MM.1S (cell line): ENCODE data around the gene KLF15.

Experiments
- DNase-seq: peaks from one replicate; pipeline ENCODE4 v3.0.0-alpha.2; 2015
- H2AFZ ChIP-seq: fragments of 300-600 bp; sonication (generic); 2 replicates; pipeline ENCODE4 v1.6.0; 2016; ENCODE audit warnings: antibody characterized with exemption, low read length
- H3F3A ChIP-seq: fragments of 300-600 bp; sonication (generic); 2 replicates; pipeline ENCODE4 v1.6.1; 2016; ENCODE audit warnings: mild to moderate bottlenecking, antibody characterized with exemption, low read length, moderate library complexity, mixed read lengths; ENCODE audit not compliant: insufficient read depth
- H3K27ac ChIP-seq: fragments of 300-600 bp; sonication (generic); 2 replicates; pipeline ENCODE4 v1.5.1; 2016; ENCODE audit warnings: mild to moderate bottlenecking, low read length
- H3K27me3 ChIP-seq: fragments of 300-600 bp; sonication (generic); replicated peaks from 2 replicates; pipeline ENCODE4 v1.6.0; 2016; ENCODE audit warnings: low read length; ENCODE audit not compliant: insufficient read depth
- H3K36me3 ChIP-seq: fragments of 300-600 bp; sonication (generic); replicated peaks from 2 replicates; pipeline ENCODE4 v1.6.1; 2016; ENCODE audit warnings: mild to moderate bottlenecking, low read length, mixed read lengths; ENCODE audit not compliant: insufficient read depth
- H3K4me1 ChIP-seq: fragments of 300-600 bp; sonication (generic); 2 replicates; pipeline ENCODE4 v1.6.1; 2016; ENCODE audit warnings: low read length, mixed read lengths
- H3K4me2 ChIP-seq: fragments of 300-600 bp; sonication (generic); 2 replicates; pipeline ENCODE4 v1.6.0; 2016; ENCODE audit warnings: low read depth, low read length
- H3K4me3 ChIP-seq: fragments of 300-600 bp; sonication (generic); 2 replicates; pipeline ENCODE4 v1.5.1; 2016; ENCODE audit warnings: low read length, mixed read lengths
- H3K79me2 ChIP-seq: fragments of 300-600 bp; sonication (generic); 2 replicates; pipeline ENCODE4 v1.6.1; 2016; ENCODE audit warnings: mixed run types, low read length, mixed read lengths
- H3K9ac ChIP-seq: fragments of 300-600 bp; sonication (generic); 2 replicates; pipeline ENCODE4 v1.6.1; 2016; ENCODE audit warnings: low read length, mixed read lengths
- H3K9me2 ChIP-seq: fragments of 300-600 bp; sonication (generic); replicated peaks from 2 replicates; pipeline ENCODE4 v1.6.1; 2016; ENCODE audit warnings: mild to moderate bottlenecking, low read length, mixed read lengths; ENCODE audit not compliant: insufficient read depth
- H3K9me3 ChIP-seq: fragments of 300-600 bp; sonication (generic); replicated peaks from 2 replicates; pipeline ENCODE4 v1.6.1; 2016; ENCODE audit warnings: mild to moderate bottlenecking, low read length, mixed read lengths; ENCODE audit not compliant: insufficient read depth
- H4K20me1 ChIP-seq: fragments of 300-600 bp; sonication (generic); 2 replicates; pipeline ENCODE4 v1.6.1; 2016; ENCODE audit warnings: mild to moderate bottlenecking, low read length, moderate library complexity, mixed read lengths; ENCODE audit not compliant: insufficient read depth
- EZH2 ChIP-seq: fragments of 300-600 bp; sonication (generic); optimal IDR thresholded peaks from 2 replicates; pipeline ENCODE3; 2017; ENCODE audit warnings: low read depth, mild to moderate bottlenecking, antibody characterized with exemption, low read length, mixed read lengths
- EZH2phosphoT487 ChIP-seq: fragments of 300-600 bp; sonication (generic); IDR thresholded peaks from 2 replicates; pipeline ENCODE4 v1.6.1; 2018; ENCODE audit warnings: antibody characterized with exemption, low read length
- TF ChIP-seq, protein P1 (sequence below): fragments of 300-600 bp; sonication (generic); IDR thresholded peaks from 2 replicates; pipeline ENCODE4 v1.5.1; 2016; ENCODE audit warnings: antibody characterized with exemption, low read length, mixed read lengths

Gene KLF15

DNA sequence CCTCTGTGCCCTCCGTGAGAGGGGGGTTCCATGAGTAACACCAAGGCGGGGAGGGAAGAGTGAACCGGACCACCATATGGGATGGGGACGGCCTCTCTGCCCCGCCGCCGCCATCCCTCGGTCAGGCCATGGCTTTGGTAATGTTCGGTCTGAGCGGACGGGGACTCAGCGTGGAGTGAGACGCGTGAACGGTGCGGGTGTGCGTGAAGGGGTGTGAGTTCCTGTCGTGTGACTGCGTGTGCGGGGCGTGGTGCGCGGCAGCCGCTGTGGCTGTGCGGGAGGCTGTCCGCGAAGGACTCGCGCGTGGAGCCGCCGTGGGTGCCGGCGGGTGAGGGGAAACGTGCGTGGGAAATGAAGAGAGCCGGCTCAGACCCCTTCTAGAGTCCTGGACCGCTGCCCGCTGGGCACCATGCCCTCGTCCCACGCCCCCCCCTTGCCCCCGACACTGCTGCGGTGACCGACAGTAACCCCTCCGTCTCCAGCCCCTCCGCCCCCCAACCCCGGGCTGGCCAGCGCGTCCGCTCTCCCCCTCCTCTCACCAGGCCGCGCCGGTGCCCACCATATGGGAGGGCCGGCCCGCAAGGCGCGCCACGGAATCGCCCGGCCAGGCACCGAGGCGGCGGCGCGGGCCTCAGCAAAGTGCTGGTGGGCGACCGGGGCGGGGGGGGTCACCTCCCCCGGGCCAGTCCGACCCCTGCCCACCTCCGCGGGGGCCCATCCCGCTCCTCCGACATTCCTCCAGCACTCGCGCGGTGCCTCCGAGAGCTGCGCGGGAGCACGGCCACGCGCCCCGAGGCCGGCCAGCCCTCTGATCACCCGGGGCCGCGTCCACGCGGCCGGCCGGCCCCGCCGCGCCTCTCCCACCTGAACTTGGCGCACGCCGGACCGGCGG, 589 bp downstream of the KLF15 start:
- Histone ChIP-seq H3K4me3 (peak overlapping the region; percentile 87), H3K27ac (peak overlapping the region; percentile 44; the same call in 1 of the 2 replicates), H2AFZ (peak overlapping the region; percentile 69), H3K79me2 (peaks cover 10% of the 10 kb centered on the region), H3K27me3 (no peaks in the 10 kb centered on the region), H3K9me3 (no peaks in the 10 kb centered on the region), H3K9me2 (no peaks in the 10 kb centered on the region), H3K9ac (peak overlapping the region; percentile 88), H3K4me2 (peak overlapping the region; percentile 100), H3K4me1 (peaks cover 11% of the 10 kb centered on the region; the same call in 1 of the 2 replicates), H4K20me1 (no peaks in the 10 kb centered on the region), H3F3A (peaks cover 14% of the 10 kb centered on the region), H3K36me3 (no peaks in the 10 kb centered on the region)
- TF ChIP-seq, protein P1, sequence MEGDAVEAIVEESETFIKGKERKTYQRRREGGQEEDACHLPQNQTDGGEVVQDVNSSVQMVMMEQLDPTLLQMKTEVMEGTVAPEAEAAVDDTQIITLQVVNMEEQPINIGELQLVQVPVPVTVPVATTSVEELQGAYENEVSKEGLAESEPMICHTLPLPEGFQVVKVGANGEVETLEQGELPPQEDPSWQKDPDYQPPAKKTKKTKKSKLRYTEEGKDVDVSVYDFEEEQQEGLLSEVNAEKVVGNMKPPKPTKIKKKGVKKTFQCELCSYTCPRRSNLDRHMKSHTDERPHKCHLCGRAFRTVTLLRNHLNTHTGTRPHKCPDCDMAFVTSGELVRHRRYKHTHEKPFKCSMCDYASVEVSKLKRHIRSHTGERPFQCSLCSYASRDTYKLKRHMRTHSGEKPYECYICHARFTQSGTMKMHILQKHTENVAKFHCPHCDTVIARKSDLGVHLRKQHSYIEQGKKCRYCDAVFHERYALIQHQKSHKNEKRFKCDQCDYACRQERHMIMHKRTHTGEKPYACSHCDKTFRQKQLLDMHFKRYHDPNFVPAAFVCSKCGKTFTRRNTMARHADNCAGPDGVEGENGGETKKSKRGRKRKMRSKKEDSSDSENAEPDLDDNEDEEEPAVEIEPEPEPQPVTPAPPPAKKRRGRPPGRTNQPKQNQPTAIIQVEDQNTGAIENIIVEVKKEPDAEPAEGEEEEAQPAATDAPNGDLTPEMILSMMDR: no peak
- TF ChIP-seq EZH2 (no peak), EZH2phosphoT487 (no peak)
- no peak for DNase-seq

DNA sequence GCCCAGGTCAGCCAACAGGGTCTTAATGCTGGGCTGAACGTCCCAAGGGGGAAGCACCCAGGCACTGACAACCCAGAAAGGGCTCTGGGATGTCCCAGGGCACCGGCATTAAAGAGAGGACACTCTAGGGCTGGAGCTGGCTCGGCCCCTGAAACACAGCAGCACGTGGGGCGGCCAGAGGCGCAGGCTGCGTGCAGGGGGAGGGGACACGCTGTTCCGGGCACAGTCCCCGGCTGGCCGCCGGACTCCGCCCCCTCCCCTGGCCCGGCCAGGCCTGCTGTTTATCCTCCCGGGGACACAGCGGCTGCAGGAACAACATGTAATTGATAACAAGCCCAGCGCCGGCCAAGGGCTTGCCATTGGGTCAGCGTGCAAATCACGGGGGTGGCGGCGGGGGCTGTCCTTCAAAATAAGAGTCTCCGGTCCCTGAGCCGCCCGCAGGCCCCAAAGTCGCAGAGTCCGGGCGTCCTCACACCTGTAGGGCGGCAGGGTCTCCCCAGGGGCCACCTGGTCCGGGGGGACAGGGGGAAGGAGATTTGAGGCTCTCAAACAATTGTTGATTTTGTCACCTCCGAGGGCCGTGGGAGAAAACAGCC, 1.3 kb downstream of the KLF15 start:
- Histone ChIP-seq H3K9me3 (no peaks in the 10 kb centered on the region), H3K4me1 (peaks cover 11% of the 10 kb centered on the region; the same call in 1 of the 2 replicates), H3F3A (peaks cover 14% of the 10 kb centered on the region), H3K79me2 (peaks cover 10% of the 10 kb centered on the region), H3K27me3 (no peaks in the 10 kb centered on the region), H3K9me2 (no peaks in the 10 kb centered on the region), H3K27ac (peak overlapping the region; percentile 44; the same call in 1 of the 2 replicates), H3K9ac (peak overlapping the region; percentile 88), H3K4me2 (peak overlapping the region; percentile 100), H3K4me3 (peak overlapping the region; percentile 87), H2AFZ (peak overlapping the region; percentile 69), H4K20me1 (no peaks in the 10 kb centered on the region), H3K36me3 (no peaks in the 10 kb centered on the region)
- TF ChIP-seq EZH2: no peak
- TF ChIP-seq, protein P1: no peak
- peak; percentile 74 for DNase-seq

DNA sequence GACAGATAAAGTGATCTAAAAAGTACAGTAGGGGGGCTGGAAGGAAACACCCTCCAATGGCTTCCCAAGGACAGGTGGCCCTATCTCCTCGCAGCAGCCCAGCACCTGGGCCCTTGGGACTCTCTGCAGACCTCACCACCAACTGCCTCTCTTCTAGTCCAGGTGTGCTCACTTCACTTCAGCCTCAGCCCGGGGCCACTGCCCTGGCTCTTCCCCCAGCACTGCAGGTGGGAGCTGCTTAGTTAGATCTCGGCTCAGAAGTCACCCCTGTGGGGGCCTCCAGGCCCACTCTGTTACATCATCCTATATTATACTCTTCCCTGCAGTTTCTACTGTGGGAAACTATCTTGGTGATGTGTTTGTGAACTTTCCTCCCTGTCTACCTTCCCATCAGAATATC, 2.0 kb downstream of the KLF15 start:
- peaks cover 11% of the 10 kb centered on the region; the same call in 1 of the 2 replicates for H3K4me1 ChIP-seq
- peaks cover 10% of the 10 kb centered on the region for H3K79me2 ChIP-seq
- H3K4me2 ChIP-seq: peak overlapping the region; percentile 100; the same call in 1 of the 2 replicates
- H4K20me1 ChIP-seq: no peaks in the 10 kb centered on the region
- no peaks in the 10 kb centered on the region for H3K9me2 ChIP-seq
- DNase-seq: peak; percentile 10
- H3K27me3 ChIP-seq: no peaks in the 10 kb centered on the region
- no peaks in the 10 kb centered on the region for H3K36me3 ChIP-seq
- H3K9ac ChIP-seq: peak overlapping the region; percentile 88; the same call in 1 of the 2 replicates
- H3K27ac ChIP-seq: peak overlapping the region; percentile 44; the same call in 1 of the 2 replicates
- peak overlapping the region; percentile 69; the same call in 1 of the 2 replicates for H2AFZ ChIP-seq
- no peaks in the 10 kb centered on the region for H3K9me3 ChIP-seq
- peaks cover 14% of the 10 kb centered on the region for H3F3A ChIP-seq
- H3K4me3 ChIP-seq: peak overlapping the region; percentile 87; the same call in 1 of the 2 replicates
- no peak for TF ChIP-seq EZH2
- TF ChIP-seq EZH2phosphoT487: no peak
- TF ChIP-seq, protein P1: no peak
